SK-N-MC (cell line): ENCODE results near the gene TNKS1BP1.

Source experiments
- EZH2 ChIP-seq: fragments of 200-600 bp; sonication (generic); IDR thresholded peaks from one replicate; pipeline ENCODE4 v1.6.1; 2017; ENCODE audit warnings: antibody characterized with exemption
- POLR2AphosphoS5 ChIP-seq: IDR thresholded peaks from 2 replicates; pipeline ENCODE4 v1.6.1; 2012; ENCODE audit warnings: mild to moderate bottlenecking, low read depth, low read length, borderline replicate concordance

DNA sequence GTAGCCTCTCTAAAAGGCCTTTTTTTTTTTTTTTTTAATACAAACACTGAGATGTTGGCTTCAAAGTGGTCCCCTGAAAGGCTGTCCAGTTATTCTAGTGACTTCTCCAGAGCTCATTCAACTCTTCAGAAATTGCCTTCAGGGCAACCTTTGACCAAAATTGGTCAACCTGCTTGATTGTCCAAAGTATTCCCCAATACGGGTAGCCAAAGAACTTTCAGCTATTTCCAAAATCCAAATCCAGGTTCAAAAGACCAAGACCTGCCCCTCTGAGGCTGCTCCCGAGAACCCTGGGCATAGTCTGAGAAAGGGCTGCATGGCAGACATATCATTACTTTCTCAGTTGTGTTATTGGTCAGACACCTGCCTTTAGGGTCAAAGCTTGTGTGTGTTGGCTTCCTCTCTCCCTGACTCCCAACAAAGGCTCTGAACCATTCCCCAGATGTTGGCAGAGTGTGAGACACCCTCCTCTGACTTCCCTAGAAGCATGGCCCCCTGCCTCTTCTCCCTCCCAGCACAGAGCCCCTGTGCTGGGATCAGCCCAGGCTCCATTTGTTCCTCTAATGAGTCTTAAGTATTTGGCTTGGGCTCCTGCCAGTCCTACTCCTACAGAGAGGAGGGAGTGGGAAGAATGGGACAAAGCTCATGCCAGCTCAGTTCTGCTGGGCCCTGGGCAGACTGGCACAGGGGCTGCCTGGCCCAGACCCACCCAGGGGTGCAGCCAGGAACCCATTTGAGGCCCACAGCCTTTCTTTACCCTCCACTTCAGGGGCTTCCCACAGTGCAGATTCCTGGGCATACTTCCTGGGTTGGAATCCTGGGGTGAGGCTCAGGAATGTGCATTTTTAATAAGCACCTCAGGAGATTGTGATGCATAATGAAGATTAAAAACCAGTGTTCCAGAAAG is 30.3 kb downstream of the TNKS1BP1 start:
- no peak for TF ChIP-seq POLR2AphosphoS5
- no peak for TF ChIP-seq EZH2
